NT2/D1 (cell line): Measurements from ENCODE around the gene L3MBTL4.

Source experiments
- SUZ12 ChIP-seq: IDR thresholded peaks from 2 replicates; pipeline ENCODE4 v1.6.1; 2011; ENCODE audit not compliant: insufficient read length, insufficient read depth; ENCODE audit errors: extremely low read depth
- YY1 ChIP-seq: IDR thresholded peaks from 2 replicates; pipeline ENCODE4 v1.6.1; 2011; ENCODE audit not compliant: insufficient read length, insufficient read depth
- ZNF274 ChIP-seq: IDR thresholded peaks from 2 replicates; pipeline ENCODE4 v1.6.1; 2011; ENCODE audit warnings: mild to moderate bottlenecking, low read depth, low read length

- TF ChIP-seq YY1 (no peak), SUZ12 (no peak), ZNF274 (no peak)
Measured at GRCh38 chr18:6111726-6112125, 303.0 kb downstream of the L3MBTL4 start.
